ENCODE results near the gene ZNF641. TPM values are rescaled to one million over a fixed set of nuclear protein-coding genes. Genes with fewer than 3 reads are reported as not detected.

Gene ZNF641
- total RNA-seq, 1 experiment from 2014 or later = 13.5 TPM

- ChIA-PET POLR2A (no interaction called here), CTCF (no interaction called here)
- H3K9me3 ChIP-seq (ENCODE audit: control insufficient read depth, insufficient read depth, low read depth, low read length) = no peaks in the 10 kb centered on the region
- in situ Hi-C loops (cut with HindIII; ENCODE audit: low pct_unique_long_range_greater_than_20kb, low sequenced_read_pairs) (no loop called here), intact Hi-C loops (cut with micrococcal nuclease; ENCODE audit: unreplicated experiment) (no loop called here)
- peaks cover 22% of the 10 kb centered on the region for H3K27me3 ChIP-seq (ENCODE audit: control insufficient read depth, insufficient read depth, low read length)
- no peak overlapping the region for H3K27ac ChIP-seq (ENCODE audit: low read length)
- no peak for ATAC-seq
- TF ChIP-seq REST (IDR thresholded peaks at IDR 0.05; ENCODE audit: insufficient read depth in 1 of 2, low read depth in 2 of 2, low read length in 1 of 2) (no peak), SIN3A (IDR thresholded peaks at IDR 0.05; ENCODE audit: borderline replicate concordance, insufficient read depth, low read depth, low read length) (no peak), POLR2AphosphoS5 (IDR thresholded peaks at IDR 0.05; ENCODE audit: low read depth, low read length) (no peak), CTCF (IDR thresholded peaks at IDR 0.05) (no peak), TCF7L2 (IDR thresholded peaks at IDR 0.05; ENCODE audit: low read depth, low read length) (no peak)
- H3K36me3 ChIP-seq (ENCODE audit: control insufficient read depth, insufficient read depth, low read length) = no peaks in the 10 kb centered on the region
- BruUV-seq (replicated peaks) = no TSS peak
- H3K4me1 ChIP-seq (ENCODE audit: control insufficient read depth, insufficient read depth, low read length) = no peaks in the 10 kb centered on the region
- no peak for DNase-seq (ENCODE audit: low read depth, low spot score)
- no peak overlapping the region for H3K4me3 ChIP-seq (ENCODE audit: low read depth in 2 of 2, low read length in 2 of 2)
Measured at GRCh38 chr12:48389409-48389808, 38.7 kb upstream of the ZNF641 start.

GRCh38 chr12:48388938-48389337, 38.2 kb upstream of the ZNF641 start:
- TF ChIP-seq TCF7L2 (IDR thresholded peaks at IDR 0.05; ENCODE audit: low read depth, low read length) = no peak
- no peak for TF ChIP-seq POLR2AphosphoS5 (IDR thresholded peaks at IDR 0.05; ENCODE audit: low read depth, low read length)
- TF ChIP-seq REST (IDR thresholded peaks at IDR 0.05; ENCODE audit: insufficient read depth in 1 of 2, low read depth in 2 of 2, low read length in 1 of 2) = no peak
- TF ChIP-seq CTCF (IDR thresholded peaks at IDR 0.05) = no peak
- TF ChIP-seq SIN3A (IDR thresholded peaks at IDR 0.05; ENCODE audit: borderline replicate concordance, insufficient read depth, low read depth, low read length) = no peak
- peaks cover 19% of the 10 kb centered on the region for H3K27me3 ChIP-seq (ENCODE audit: control insufficient read depth, insufficient read depth, low read length)
- DNase-seq (ENCODE audit: low read depth, low spot score) (no peak), ATAC-seq (no peak)
- H3K36me3 ChIP-seq (ENCODE audit: control insufficient read depth, insufficient read depth, low read length) = no peaks in the 10 kb centered on the region
- H3K4me1 ChIP-seq (ENCODE audit: control insufficient read depth, insufficient read depth, low read length) = no peaks in the 10 kb centered on the region
- no TSS peak for BruUV-seq (replicated peaks)
- H3K4me3 ChIP-seq (ENCODE audit: low read depth in 2 of 2, low read length in 2 of 2) = no peak overlapping the region
- in situ Hi-C loops (cut with HindIII; ENCODE audit: low pct_unique_long_range_greater_than_20kb, low sequenced_read_pairs) = no loop called here
- intact Hi-C loops (cut with micrococcal nuclease; ENCODE audit: unreplicated experiment) = no loop called here
- no peaks in the 10 kb centered on the region for H3K9me3 ChIP-seq (ENCODE audit: control insufficient read depth, insufficient read depth, low read depth, low read length)
- no peak overlapping the region for H3K27ac ChIP-seq (ENCODE audit: low read length)
- ChIA-PET CTCF (no interaction called here), POLR2A (no interaction called here)

Data from Panc1 (cell line).